GM12875 (cell line): Measurements from ENCODE around the gene CTIF.

Source experiments
- H3K4me3 ChIP-seq: one replicate; pipeline ENCODE4 v1.5.1; 2011; ENCODE audit warnings: low read depth, low read length, control low read depth
- CTCF ChIP-seq: IDR thresholded peaks from 2 replicates; pipeline ENCODE4 v1.5.1; 2011; ENCODE audit warnings: low read depth, mild to moderate bottlenecking, control low read depth, inconsistent platforms, low read length, moderate library complexity, borderline replicate concordance; ENCODE audit not compliant: insufficient read depth

The CTIF gene

GRCh38 chr18:48621240-48621639 lies 82.4 kb downstream of the CTIF start:
- H3K4me3 ChIP-seq = no peak overlapping the region
- TF ChIP-seq CTCF = no peak

DNA sequence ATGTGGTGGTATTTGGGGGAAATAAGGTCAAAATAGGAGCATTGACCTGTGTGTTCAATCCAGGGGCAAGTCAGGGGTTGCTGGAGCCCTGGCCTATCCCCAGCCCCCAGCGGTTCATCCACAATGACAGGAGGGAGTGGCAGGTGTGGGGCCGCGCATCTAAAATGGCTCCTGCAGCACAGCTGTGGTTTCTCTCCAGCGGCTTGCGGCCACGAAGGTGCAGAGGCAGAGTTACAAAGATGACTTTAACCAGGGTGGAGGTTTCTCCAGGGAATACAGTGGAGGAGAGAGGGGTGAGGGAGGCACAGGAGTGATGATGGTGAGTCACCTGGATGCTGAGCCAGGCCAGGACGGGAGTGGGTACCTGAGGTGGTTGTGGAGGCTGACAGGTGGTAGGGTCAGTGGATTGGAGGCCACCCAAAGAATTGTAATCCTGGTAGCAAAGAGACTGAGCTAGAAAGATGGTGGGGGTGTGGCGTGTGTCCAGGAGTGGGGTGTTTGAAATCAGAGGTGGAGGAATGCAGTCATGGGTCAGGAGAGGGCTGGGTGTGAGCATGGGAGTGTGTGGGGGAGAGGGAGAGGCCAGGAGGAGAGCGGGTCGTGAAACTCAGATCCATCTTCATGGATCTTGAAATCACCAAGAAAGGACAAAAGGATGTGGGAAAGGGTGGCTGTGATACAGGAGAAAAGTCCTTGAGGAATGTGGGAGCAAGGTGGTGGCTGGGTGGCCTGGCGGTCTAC lies 83.2 kb downstream of the CTIF start:
- H3K4me3 ChIP-seq = no peak overlapping the region
- TF ChIP-seq CTCF = no peak

DNA sequence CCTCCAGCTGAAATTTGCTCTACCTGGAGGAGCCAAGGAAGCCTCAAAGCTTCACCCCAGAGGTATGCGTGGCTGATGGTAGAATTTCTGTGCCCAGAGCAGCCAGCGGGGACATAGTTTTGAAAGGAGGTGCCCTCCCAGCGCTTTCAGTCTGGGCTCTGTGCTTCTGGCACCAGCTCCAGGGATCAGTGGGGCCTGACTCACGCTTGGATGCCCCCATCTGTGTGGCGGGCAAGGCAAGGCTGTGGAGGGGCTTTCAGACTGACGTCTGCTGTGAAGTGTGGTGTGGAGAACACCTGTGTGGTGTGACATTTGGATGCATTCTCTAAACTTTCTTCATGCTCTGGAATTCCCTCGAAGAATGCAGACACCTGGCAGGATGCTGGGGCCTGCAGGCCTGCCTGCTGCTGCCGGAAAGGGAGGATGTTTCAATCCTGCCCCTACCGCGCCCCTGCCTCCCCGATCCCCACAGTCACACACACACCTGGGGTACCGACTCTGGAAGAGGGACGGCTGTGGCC lies 84.1 kb downstream of the CTIF start:
- H3K4me3 ChIP-seq = no peak overlapping the region
- no peak for TF ChIP-seq CTCF

GRCh38 chr18:48623468-48624235 lies 84.8 kb downstream of the CTIF start:
- H3K4me3 ChIP-seq = no peak overlapping the region
- no peak for TF ChIP-seq CTCF

- TF ChIP-seq CTCF = no peak
- H3K4me3 ChIP-seq = no peak overlapping the region
These were observed 86.0 kb downstream of the CTIF start for GRCh38 chr18:48624856-48625255.

DNA sequence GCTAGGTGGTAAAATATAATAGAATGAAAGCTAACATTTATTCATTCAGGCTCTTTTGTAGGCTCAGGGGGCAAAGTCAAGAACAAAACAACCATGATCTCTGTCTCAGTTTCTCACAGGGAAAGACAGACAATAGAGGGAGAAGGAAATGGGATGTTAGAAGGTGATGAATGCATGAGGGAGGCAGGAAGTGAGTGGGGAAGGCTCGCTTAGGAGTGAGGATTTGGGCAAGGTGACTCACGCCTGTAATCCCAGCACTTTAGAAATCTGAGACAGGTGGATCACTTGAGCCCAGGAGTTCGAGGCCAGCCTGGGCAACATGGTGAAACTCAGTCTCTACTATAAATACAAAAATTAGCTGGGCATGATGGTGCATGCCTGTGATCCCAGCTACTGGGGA lies 88.4 kb downstream of the CTIF start:
- no peak overlapping the region for H3K4me3 ChIP-seq
- no peak for TF ChIP-seq CTCF
